Bronchial epithelial cell (primary cell): ENCODE results near the gene ZDHHC3. TPM values are rescaled to one million over a fixed set of nuclear protein-coding genes. Genes with fewer than 3 reads are reported as not detected.

Experiments used
- DNase-seq: peaks from one replicate; pipeline ENCODE4 v3.0.0-alpha.2; 2010; ENCODE audit warnings: low read depth
- FAIRE-seq: peaks from 2 replicates; lab custom pipeline; 2011; peaks lifted over from hg19 to GRCh38; lab: Jason Lieb, UNC
- H3K27me3 ChIP-seq: 2 replicates; pipeline ENCODE4 v1.5.1; 2011; ENCODE audit warnings: low read length; ENCODE audit not compliant: control insufficient read depth, insufficient read depth
- H3K36me3 ChIP-seq: 2 replicates; pipeline ENCODE4 v1.5.1; 2011; ENCODE audit warnings: low read length; ENCODE audit not compliant: control insufficient read depth, insufficient read depth
- H3K4me3 ChIP-seq: 2 replicates; pipeline ENCODE4 v1.5.1; 2011; ENCODE audit warnings: mild to moderate bottlenecking, low read depth, low read length, control low read depth
- total RNA-seq: library from RNA; depleted of rRNA; stranded (reverse); fragments of >200 nt; gene quantifications from 2 replicates; pipeline ENCODE4 v1.2.1, GENCODE V29; 2014
- TF ChIP-seq, protein P1 (sequence below): IDR thresholded peaks from 2 replicates; pipeline ENCODE4 v1.5.1; 2011; ENCODE audit warnings: mild to moderate bottlenecking, moderate library complexity, low read length, control low read depth, inconsistent platforms; ENCODE audit not compliant: insufficient read depth, severe bottlenecking

The ZDHHC3 gene
- total RNA-seq, 1 donor from 2014 or later = 62.1 TPM

DNA sequence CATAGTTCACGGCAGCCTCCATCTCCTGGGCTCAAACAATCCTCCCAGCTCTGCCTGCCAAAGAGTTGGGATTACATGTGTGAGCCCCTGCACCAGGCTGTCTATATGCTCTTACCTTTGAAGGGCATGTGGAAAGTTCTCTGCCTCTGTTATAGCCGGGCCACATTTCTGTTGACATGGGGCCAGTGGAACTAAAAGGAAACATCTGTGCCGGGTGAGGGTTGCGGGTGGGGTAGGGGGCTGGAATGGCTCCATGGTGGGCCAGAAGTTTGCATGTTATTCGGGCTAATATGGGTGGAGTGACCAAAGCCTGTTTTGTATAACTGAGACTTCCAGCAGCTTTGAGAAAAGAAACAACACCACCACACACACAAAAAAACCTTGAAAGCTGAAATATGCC, 41.8 kb upstream of the ZDHHC3 start:
- TF ChIP-seq, protein P1, sequence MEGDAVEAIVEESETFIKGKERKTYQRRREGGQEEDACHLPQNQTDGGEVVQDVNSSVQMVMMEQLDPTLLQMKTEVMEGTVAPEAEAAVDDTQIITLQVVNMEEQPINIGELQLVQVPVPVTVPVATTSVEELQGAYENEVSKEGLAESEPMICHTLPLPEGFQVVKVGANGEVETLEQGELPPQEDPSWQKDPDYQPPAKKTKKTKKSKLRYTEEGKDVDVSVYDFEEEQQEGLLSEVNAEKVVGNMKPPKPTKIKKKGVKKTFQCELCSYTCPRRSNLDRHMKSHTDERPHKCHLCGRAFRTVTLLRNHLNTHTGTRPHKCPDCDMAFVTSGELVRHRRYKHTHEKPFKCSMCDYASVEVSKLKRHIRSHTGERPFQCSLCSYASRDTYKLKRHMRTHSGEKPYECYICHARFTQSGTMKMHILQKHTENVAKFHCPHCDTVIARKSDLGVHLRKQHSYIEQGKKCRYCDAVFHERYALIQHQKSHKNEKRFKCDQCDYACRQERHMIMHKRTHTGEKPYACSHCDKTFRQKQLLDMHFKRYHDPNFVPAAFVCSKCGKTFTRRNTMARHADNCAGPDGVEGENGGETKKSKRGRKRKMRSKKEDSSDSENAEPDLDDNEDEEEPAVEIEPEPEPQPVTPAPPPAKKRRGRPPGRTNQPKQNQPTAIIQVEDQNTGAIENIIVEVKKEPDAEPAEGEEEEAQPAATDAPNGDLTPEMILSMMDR = no peak

DNA sequence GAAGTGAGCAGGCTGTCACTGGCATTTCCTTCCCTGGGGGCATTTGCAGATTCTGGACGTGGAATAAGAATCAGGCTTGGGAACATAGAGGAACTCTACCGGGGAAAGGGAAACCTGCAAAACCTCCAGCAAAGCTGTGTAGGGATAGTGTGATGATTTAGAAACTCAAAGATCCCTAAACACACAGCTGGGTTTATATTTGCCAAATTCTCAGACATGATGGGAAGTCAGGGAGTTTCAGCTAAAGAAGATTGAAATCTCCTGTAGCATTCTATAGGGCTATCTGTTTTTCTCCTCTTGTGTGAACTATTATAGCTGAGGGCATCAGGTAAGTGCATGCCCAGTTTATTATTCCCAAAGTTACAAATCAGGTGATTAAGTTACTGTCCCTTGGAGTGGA, 40.9 kb upstream of the ZDHHC3 start:
- TF ChIP-seq, protein P1 = no peak
- no peak overlapping the region for H3K4me3 ChIP-seq
- FAIRE-seq (no peak), DNase-seq (no peak)
- H3K27me3 ChIP-seq = no peaks in the 10 kb centered on the region
- H3K36me3 ChIP-seq = no peaks in the 10 kb centered on the region

More for the DNA sequence above, 41.8 kb upstream of the ZDHHC3 start:
- Histone ChIP-seq H3K27me3 (no peaks in the 10 kb centered on the region), H3K36me3 (no peaks in the 10 kb centered on the region), H3K4me3 (no peak overlapping the region)
- FAIRE-seq = no peak
- DNase-seq = no peak

DNA sequence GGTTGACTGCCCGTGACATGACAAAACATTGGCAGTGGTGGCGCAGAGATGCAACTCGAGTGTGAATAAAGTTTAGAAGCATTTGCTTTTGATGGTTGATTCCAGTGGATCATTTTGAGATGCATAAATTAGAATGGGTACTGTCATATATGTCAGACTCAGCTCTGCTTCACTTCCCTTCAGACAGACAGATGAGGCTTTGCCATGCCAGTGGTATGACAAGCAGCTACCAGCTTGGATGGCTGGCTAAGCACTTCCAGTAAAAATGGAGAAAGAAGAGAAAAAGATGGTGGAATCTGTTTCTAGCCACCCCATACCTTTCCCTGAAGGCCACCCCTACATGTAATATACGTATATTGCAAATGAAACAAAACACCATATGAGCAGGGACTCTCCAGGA, 36.6 kb upstream of the ZDHHC3 start:
- DNase-seq = no peak
- H3K27me3 ChIP-seq = no peaks in the 10 kb centered on the region
- peaks cover 2% of the 10 kb centered on the region for H3K36me3 ChIP-seq
- no peak for FAIRE-seq
- no peak overlapping the region for H3K4me3 ChIP-seq
- TF ChIP-seq, protein P1 = no peak

DNA sequence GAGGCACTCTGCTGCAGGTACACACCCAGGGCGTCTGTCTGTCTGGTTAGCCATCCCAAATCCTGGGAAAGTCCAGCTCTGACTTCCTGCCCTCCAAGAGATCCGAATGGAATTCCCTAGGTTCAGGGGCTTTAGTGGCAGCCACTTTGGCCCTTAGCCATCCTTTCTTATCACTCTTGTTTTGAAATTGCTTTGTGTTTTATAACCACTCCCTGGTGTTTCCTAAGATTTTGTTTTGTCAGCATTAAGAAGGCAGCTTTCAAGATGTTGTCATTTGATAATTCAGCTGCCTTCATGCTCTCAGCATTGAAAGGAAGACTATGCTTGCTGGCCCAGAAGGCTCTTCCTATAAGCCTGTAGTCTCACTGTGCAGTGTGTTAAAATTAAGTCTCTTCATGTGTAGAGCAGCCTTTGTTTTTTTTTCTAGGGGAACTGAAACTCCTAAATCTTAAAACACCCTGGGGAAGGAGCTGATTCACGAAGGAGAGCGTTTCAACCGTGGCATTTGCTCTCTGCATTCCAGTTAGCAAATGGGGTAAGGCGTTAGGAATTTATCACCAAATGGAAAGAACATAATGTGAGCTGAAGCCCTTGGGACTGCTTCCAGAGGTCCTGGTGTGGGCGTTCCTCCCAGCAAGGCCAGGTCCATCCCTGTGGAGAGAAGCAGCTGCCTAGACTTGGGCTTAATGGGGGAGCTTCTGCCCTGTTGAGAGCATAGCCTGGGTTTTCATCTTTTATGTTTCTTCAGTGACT, 36.0 kb upstream of the ZDHHC3 start:
- peak; percentile 39 for DNase-seq
- TF ChIP-seq, protein P1 = no peak
- Histone ChIP-seq H3K4me3 (no peak overlapping the region), H3K36me3 (peaks cover 4% of the 10 kb centered on the region), H3K27me3 (no peaks in the 10 kb centered on the region)
- FAIRE-seq = no peak

DNA sequence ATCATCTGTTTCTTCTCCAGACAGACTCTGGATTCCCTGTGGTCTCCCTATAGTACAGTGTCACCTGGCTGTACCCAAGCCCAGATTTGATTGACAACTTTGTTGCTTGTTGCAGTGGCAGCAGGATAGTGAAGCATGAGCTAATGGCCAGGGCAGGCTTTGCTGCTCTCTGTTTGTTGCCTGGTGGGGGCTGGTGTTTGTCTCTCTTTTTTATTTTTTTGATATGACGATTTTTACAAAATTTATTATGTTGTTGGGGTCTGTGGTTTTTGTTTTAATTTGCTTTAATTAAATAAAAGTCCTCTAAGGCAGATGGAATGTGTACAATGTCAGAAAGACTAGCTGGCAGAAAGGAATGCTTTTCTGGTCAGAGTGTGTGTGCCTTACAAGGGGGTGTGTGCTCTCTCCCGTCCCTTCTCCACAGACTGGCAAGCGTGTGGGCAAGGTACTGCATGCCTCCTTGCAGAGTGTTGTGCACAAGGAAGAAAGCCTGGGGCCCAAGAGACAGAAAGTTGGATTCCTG, 34.9 kb upstream of the ZDHHC3 start:
- Histone ChIP-seq H3K4me3 (no peak overlapping the region), H3K27me3 (no peaks in the 10 kb centered on the region), H3K36me3 (peaks cover 5% of the 10 kb centered on the region)
- FAIRE-seq (peak; percentile 58), DNase-seq (peak; percentile 78)
- TF ChIP-seq, protein P1 = no peak

DNA sequence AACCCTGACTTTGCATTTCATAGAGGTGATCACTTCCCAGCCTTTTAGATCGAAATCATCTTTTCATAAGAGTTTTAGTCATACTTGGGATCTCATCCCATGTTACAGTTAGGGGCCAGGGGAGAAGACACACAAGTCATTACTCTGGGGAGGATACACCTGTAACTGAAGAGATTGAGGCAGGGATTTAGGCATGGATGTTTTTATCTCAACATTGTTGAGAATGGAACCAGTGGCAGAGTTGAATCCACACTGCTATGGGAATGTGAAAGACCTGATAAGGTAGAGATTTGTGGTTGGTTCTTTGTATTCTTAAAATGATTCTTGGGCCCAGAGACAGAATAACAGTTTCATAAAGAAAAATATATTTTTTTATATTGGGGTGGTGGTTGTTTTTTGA, 33.9 kb upstream of the ZDHHC3 start:
- Histone ChIP-seq H3K36me3 (peaks cover 5% of the 10 kb centered on the region), H3K27me3 (no peaks in the 10 kb centered on the region), H3K4me3 (no peak overlapping the region)
- TF ChIP-seq, protein P1 = no peak
- DNase-seq (no peak), FAIRE-seq (no peak)
